Neural progenitor cell (in vitro differentiated cells): ENCODE data around the gene RNF220. TPM values are rescaled to one million over a fixed set of nuclear protein-coding genes. Genes with fewer than 3 reads are reported as not detected.
A peak's percentile ranks its signal among the peaks of the same experiment; 100 is the strongest.

Experiments used
- DNase-seq: peaks from one replicate; pipeline ENCODE4 v3.0.0-alpha.2; 2016; ENCODE audit warnings: low spot score
- H2AFZ ChIP-seq: fragments of 200-600 bp; sonication (generic); replicated peaks from 2 replicates; pipeline ENCODE4 v1.6.1; 2016; ENCODE audit warnings: antibody characterized with exemption
- H3F3A ChIP-seq: fragments of 200-600 bp; sonication (generic); 2 replicates; pipeline ENCODE4 v1.6.1; 2016; ENCODE audit warnings: antibody characterized with exemption, low read depth
- H3K27ac ChIP-seq: fragments of 200-600 bp; sonication (generic); 2 replicates; pipeline ENCODE4 v1.5.1; 2016; ENCODE audit warnings: mild to moderate bottlenecking
- H3K27me3 ChIP-seq: fragments of 200-600 bp; sonication (generic); 2 replicates; pipeline ENCODE4 v1.6.1; 2016; ENCODE audit warnings: mild to moderate bottlenecking, moderate library complexity
- H3K36me3 ChIP-seq: fragments of 200-600 bp; sonication (generic); 2 replicates; pipeline ENCODE4 v1.5.1; 2016
- H3K4me1 ChIP-seq: fragments of 200-600 bp; sonication (generic); 2 replicates; pipeline ENCODE4 v1.6.1; 2016; ENCODE audit warnings: mixed run types
- H3K4me2 ChIP-seq: fragments of 200-600 bp; sonication (generic); 2 replicates; pipeline ENCODE4 v1.6.1; 2016
- H3K4me3 ChIP-seq: fragments of 200-600 bp; sonication (generic); 2 replicates; pipeline ENCODE4 v1.5.1; 2016
- H3K79me2 ChIP-seq: fragments of 200-600 bp; sonication (generic); 2 replicates; pipeline ENCODE4 v1.6.1; 2016; ENCODE audit warnings: low read depth
- H3K9ac ChIP-seq: fragments of 200-600 bp; sonication (generic); 2 replicates; pipeline ENCODE4 v1.6.1; 2016
- H3K9me3 ChIP-seq: fragments of 200-600 bp; sonication (generic); 2 replicates; pipeline ENCODE4 v1.5.1; 2016; ENCODE audit warnings: low read depth
- H4K20me1 ChIP-seq: fragments of 200-600 bp; sonication (generic); 2 replicates; pipeline ENCODE4 v1.6.1; 2016; ENCODE audit warnings: low read depth
- H3K27ac Mint-ChIP-seq: 3 replicates; pipeline ENCODE4 v1.8.0; 2021; ENCODE audit warnings: mixed read lengths
- H3K27me3 Mint-ChIP-seq: 2 replicates; pipeline ENCODE4 v1.8.0; 2022; ENCODE audit warnings: low read depth, mild to moderate bottlenecking, inconsistent platforms, moderate library complexity, mixed read lengths; ENCODE audit not compliant: insufficient read depth
- H3K36me3 Mint-ChIP-seq: 3 replicates; pipeline ENCODE4 v1.8.0; 2021; ENCODE audit warnings: mixed read lengths
- H3K4me1 Mint-ChIP-seq: 3 replicates; pipeline ENCODE4 v1.8.0; 2021; ENCODE audit warnings: mixed read lengths
- H3K4me3 Mint-ChIP-seq: 3 replicates; pipeline ENCODE4 v1.8.0; 2021; ENCODE audit warnings: mild to moderate bottlenecking, moderate library complexity, mixed read lengths
- H3K9me3 Mint-ChIP-seq: 3 replicates; pipeline ENCODE4 v1.8.0; 2020; ENCODE audit warnings: mixed read lengths
- CTCF ChIP-seq: fragments of 200-600 bp; sonication (generic); IDR thresholded peaks from 2 replicates; pipeline ENCODE4 v1.5.1; 2017; ENCODE audit warnings: antibody characterized with exemption, mild to moderate bottlenecking
- EZH2 ChIP-seq: fragments of 200-600 bp; sonication (generic); IDR thresholded peaks from 2 replicates; pipeline ENCODE4 v1.6.1; 2017; ENCODE audit warnings: antibody characterized with exemption, mild to moderate bottlenecking, moderate library complexity
- EZH2phosphoT487 ChIP-seq: fragments of 200-600 bp; sonication (generic); IDR thresholded peaks from 2 replicates; pipeline ENCODE4 v1.6.1; 2017; ENCODE audit warnings: antibody characterized with exemption
- total RNA-seq: library from RNA; depleted of rRNA; stranded (reverse); fragments of >200 nt; gene quantifications from 2 replicates; pipeline ENCODE4 v1.2.3, GENCODE V29; 2015; ENCODE audit warnings: low replicate concordance

RNF220 gene
- total RNA-seq, 1 donor from 2014 or later, result 93.8 TPM

GRCh38 chr1:44367944-44368343 lies 37.1 kb upstream of the RNF220 start:
- Histone ChIP-seq H3K27me3 (peaks cover 32% of the 10 kb centered on the region), H3K4me1 (peaks cover 8% of the 10 kb centered on the region), H3K4me3 (no peak overlapping the region), H3K79me2 (no peaks in the 10 kb centered on the region), H3F3A (no peaks in the 10 kb centered on the region), H3K36me3 (no peaks in the 10 kb centered on the region), H3K9me3 (no peaks in the 10 kb centered on the region), H4K20me1 (no peaks in the 10 kb centered on the region), H2AFZ (no peak overlapping the region), H3K9ac (no peak overlapping the region), H3K27ac (no peak overlapping the region), H3K4me2 (no peak overlapping the region)
- no peaks in the 10 kb centered on the region for H3K36me3 Mint-ChIP-seq
- peaks cover 10% of the 10 kb centered on the region for H3K27me3 Mint-ChIP-seq
- TF ChIP-seq EZH2phosphoT487, result no peak
- TF ChIP-seq EZH2, result no peak
- TF ChIP-seq CTCF, result no peak
- H3K4me3 Mint-ChIP-seq, result no peak overlapping the region
- no peak for DNase-seq
- peaks cover 11% of the 10 kb centered on the region for H3K4me1 Mint-ChIP-seq
- H3K27ac Mint-ChIP-seq, result peak overlapping the region; percentile 30
- no peaks in the 10 kb centered on the region for H3K9me3 Mint-ChIP-seq

- Mint-ChIP-seq H3K36me3 (no peaks in the 10 kb centered on the region), H3K4me3 (no peak overlapping the region), H3K9me3 (no peaks in the 10 kb centered on the region), H3K4me1 (peaks cover 11% of the 10 kb centered on the region), H3K27me3 (peaks cover 10% of the 10 kb centered on the region), H3K27ac (peak overlapping the region; percentile 30)
- Histone ChIP-seq H3K27ac (no peak overlapping the region), H4K20me1 (no peaks in the 10 kb centered on the region), H3K4me2 (peak overlapping the region; percentile 6), H3F3A (no peaks in the 10 kb centered on the region), H3K9ac (no peak overlapping the region), H2AFZ (no peak overlapping the region), H3K4me3 (no peak overlapping the region), H3K4me1 (peaks cover 8% of the 10 kb centered on the region), H3K79me2 (no peaks in the 10 kb centered on the region), H3K27me3 (peaks cover 32% of the 10 kb centered on the region), H3K9me3 (no peaks in the 10 kb centered on the region), H3K36me3 (no peaks in the 10 kb centered on the region)
- TF ChIP-seq CTCF (no peak), EZH2phosphoT487 (no peak), EZH2 (no peak)
- DNase-seq, result peak; percentile 22
Observed at GRCh38 chr1:44368471-44369151, 36.4 kb upstream of the RNF220 start.

- Histone ChIP-seq H3F3A (no peaks in the 10 kb centered on the region), H3K36me3 (no peaks in the 10 kb centered on the region), H4K20me1 (no peaks in the 10 kb centered on the region), H3K4me3 (no peak overlapping the region), H3K4me1 (peaks cover 8% of the 10 kb centered on the region), H2AFZ (no peak overlapping the region), H3K4me2 (no peak overlapping the region), H3K9ac (no peak overlapping the region), H3K27me3 (peaks cover 32% of the 10 kb centered on the region), H3K9me3 (no peaks in the 10 kb centered on the region), H3K27ac (no peak overlapping the region), H3K79me2 (no peaks in the 10 kb centered on the region)
- H3K27me3 Mint-ChIP-seq, result peaks cover 12% of the 10 kb centered on the region
- TF ChIP-seq EZH2, result no peak
- no peak overlapping the region for H3K27ac Mint-ChIP-seq
- DNase-seq, result no peak
- no peaks in the 10 kb centered on the region for H3K36me3 Mint-ChIP-seq
- peaks cover 11% of the 10 kb centered on the region for H3K4me1 Mint-ChIP-seq
- H3K9me3 Mint-ChIP-seq, result no peaks in the 10 kb centered on the region
- no peak overlapping the region for H3K4me3 Mint-ChIP-seq
Observed at GRCh38 chr1:44371206-44371605, 33.8 kb upstream of the RNF220 start.

- Mint-ChIP-seq H3K9me3 (no peaks in the 10 kb centered on the region), H3K36me3 (no peaks in the 10 kb centered on the region), H3K4me3 (no peak overlapping the region), H3K4me1 (peaks cover 10% of the 10 kb centered on the region), H3K27me3 (peaks cover 22% of the 10 kb centered on the region), H3K27ac (no peak overlapping the region)
- TF ChIP-seq CTCF (no peak), EZH2phosphoT487 (no peak)
- Histone ChIP-seq H3F3A (no peaks in the 10 kb centered on the region), H3K27ac (no peak overlapping the region), H3K9ac (no peak overlapping the region), H3K9me3 (no peaks in the 10 kb centered on the region), H3K27me3 (peaks cover 33% of the 10 kb centered on the region), H4K20me1 (no peaks in the 10 kb centered on the region), H3K4me2 (no peak overlapping the region), H3K4me3 (no peak overlapping the region), H3K79me2 (no peaks in the 10 kb centered on the region), H3K4me1 (no peaks in the 10 kb centered on the region), H2AFZ (no peak overlapping the region), H3K36me3 (no peaks in the 10 kb centered on the region)
- no peak for DNase-seq
Observed at GRCh38 chr1:44375547-44375946, 29.5 kb upstream of the RNF220 start.
